OCI-LY7 (cell line): ENCODE results near the gene MAVS.

Source experiments
- EZH2phosphoT487 ChIP-seq: fragments of 200-600 bp; sonication (generic); IDR thresholded peaks from 2 replicates; pipeline ENCODE4 v1.6.1; 2018; ENCODE audit warnings: low read depth, borderline replicate concordance, mild to moderate bottlenecking, mixed run types, antibody characterized with exemption, low read length, moderate library complexity, mixed read lengths
- TF ChIP-seq, protein P1 (sequence below): fragments of 200-600 bp; sonication (generic); conservative IDR thresholded peaks from 2 replicates; pipeline ENCODE4 v1.5.1; 2014; ENCODE audit warnings: mild to moderate bottlenecking, antibody characterized with exemption, low read length, moderate library complexity, mixed read lengths

DNA sequence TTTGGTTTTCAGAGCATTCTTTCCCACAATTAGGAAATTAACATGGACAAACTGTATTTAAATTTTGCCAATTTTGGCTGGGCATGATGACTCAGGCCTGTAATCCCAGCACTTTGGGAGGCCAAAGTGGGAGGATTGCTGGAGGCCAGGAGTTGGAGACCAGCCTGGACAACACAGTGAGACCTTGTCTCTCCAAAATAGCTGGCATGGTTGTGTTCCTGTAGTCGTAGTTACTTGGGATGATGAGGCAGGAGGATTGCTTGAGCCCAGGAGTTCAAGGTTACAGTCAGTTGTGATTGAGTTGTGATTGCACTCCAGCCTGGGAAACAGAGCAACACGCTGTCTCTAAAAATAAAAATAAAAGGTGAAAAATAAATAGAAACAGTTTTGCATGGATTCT lies 57.6 kb downstream of the MAVS start:
- TF ChIP-seq, protein P1, sequence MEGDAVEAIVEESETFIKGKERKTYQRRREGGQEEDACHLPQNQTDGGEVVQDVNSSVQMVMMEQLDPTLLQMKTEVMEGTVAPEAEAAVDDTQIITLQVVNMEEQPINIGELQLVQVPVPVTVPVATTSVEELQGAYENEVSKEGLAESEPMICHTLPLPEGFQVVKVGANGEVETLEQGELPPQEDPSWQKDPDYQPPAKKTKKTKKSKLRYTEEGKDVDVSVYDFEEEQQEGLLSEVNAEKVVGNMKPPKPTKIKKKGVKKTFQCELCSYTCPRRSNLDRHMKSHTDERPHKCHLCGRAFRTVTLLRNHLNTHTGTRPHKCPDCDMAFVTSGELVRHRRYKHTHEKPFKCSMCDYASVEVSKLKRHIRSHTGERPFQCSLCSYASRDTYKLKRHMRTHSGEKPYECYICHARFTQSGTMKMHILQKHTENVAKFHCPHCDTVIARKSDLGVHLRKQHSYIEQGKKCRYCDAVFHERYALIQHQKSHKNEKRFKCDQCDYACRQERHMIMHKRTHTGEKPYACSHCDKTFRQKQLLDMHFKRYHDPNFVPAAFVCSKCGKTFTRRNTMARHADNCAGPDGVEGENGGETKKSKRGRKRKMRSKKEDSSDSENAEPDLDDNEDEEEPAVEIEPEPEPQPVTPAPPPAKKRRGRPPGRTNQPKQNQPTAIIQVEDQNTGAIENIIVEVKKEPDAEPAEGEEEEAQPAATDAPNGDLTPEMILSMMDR = no peak
- no peak for TF ChIP-seq EZH2phosphoT487
